Islet precursor cell (in vitro differentiated cells): ENCODE data around the gene AKR7A2.
A peak's percentile ranks its signal among the peaks of the same experiment; 100 is the strongest.
"Not testable (repeated sequence)": the region's sequence is repeated elsewhere in the genome, so short reads cannot be mapped to it uniquely, and the experiment has no call there.

ENCODE experiments used
- DNase-seq: peaks from one replicate; pipeline ENCODE4 v3.0.0-alpha.2; 2018

AKR7A2 gene

GRCh38 chr1:19324665-19324990 is 12.7 kb upstream of the AKR7A2 start:
- DNase-seq = peak; percentile 45

DNA sequence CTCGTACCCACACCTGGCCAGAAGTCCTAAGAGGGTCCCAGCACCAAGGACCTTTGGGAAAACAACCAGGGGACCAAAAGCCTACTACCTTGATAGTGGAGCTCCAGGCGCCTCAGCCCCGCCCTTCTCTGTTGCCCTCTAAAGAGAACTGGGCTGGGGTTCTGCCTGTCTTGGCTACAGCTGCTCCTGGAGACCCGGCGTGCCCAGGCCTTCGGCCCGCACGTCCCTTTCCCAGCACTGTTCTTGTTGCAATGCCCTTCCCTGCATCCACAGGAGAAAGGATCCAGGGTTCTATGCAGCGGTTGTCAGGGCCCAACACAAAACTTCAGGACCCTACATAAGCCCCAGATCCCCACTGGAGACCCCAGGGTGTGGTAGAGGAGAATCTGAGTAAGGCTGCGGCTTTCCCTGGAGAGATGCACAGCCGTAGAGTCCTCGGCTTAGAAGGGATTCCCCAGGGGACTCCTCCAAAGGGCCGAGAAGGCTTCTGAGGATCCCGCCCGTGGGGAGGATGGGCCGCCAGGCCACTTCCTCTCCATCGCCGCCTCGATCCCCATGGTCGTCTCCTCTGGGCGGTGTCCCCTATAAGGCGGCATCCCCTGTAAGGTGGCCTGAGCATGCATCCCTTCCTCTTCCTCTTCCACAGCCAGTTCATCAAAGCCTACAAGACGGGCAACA is 12.2 kb upstream of the AKR7A2 start:
- no peak for DNase-seq

GRCh38 chr1:19322481-19322880 is 10.5 kb upstream of the AKR7A2 start:
- DNase-seq = no peak

DNA sequence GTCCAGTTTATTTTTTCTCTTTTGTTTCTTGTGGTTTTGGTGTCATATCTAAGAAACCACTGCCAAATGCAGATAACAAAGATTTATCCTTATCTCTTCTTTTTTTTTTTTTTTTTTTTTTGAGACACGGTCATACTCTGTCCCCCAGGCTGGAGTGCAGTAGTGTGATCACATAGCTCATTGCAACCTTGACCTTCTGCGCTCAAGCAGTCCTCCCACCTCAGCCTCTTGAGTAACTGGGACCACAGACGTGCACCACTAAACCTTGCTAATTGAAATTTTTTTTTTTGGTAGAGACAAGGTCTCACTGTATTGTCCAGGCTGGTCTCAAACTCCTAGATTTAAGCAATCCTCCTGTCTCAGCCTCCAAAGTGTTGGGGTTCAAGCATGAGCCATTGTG is 9.1 kb upstream of the AKR7A2 start:
- no peak for DNase-seq

- DNase-seq = no peak
These were observed 7.3 kb upstream of the AKR7A2 start for GRCh38 chr1:19319196-19319595.

- DNase-seq = no peak
These were observed 5.4 kb upstream of the AKR7A2 start for GRCh38 chr1:19317126-19317910.

DNA sequence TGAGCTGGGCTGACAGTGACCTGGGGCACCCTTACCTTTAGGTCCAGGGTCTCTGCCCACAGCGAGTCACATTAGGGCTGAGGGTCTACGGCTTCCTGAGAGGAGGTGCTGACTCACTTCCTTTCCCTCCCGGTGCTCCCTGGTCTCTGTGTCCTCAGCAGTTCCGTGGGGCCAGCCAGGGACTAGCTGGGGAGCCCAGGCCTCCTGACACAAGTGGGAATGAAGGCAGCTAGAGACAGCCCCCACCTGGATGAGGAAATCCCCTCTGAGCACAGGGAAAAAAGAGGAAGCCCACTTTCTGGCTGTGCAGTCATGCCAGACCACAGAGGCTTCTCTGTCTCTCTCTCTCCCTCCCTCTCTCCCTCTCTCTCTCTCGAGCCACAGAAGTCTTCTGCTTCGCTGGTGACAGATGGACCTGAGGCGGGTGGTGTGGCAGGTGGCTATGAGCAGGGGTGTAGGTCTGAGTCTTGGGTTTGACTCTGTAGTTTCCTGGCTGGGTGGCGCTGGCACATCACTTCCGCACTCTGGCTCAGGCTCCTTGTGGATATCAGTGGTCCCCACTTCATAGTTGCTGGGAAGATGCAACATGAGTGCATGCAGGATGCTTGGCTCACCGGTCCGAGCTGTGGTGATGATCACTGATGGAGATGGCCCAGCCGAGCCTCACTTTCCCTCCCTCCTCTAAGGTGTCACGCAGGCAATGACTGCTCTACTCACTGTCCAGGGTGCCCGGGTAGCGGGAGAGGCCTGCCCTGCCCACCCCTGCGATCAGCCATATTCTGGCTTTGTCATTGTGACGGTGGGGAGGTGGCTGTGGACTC is 3.6 kb upstream of the AKR7A2 start:
- peak; percentile 84 for DNase-seq

DNA sequence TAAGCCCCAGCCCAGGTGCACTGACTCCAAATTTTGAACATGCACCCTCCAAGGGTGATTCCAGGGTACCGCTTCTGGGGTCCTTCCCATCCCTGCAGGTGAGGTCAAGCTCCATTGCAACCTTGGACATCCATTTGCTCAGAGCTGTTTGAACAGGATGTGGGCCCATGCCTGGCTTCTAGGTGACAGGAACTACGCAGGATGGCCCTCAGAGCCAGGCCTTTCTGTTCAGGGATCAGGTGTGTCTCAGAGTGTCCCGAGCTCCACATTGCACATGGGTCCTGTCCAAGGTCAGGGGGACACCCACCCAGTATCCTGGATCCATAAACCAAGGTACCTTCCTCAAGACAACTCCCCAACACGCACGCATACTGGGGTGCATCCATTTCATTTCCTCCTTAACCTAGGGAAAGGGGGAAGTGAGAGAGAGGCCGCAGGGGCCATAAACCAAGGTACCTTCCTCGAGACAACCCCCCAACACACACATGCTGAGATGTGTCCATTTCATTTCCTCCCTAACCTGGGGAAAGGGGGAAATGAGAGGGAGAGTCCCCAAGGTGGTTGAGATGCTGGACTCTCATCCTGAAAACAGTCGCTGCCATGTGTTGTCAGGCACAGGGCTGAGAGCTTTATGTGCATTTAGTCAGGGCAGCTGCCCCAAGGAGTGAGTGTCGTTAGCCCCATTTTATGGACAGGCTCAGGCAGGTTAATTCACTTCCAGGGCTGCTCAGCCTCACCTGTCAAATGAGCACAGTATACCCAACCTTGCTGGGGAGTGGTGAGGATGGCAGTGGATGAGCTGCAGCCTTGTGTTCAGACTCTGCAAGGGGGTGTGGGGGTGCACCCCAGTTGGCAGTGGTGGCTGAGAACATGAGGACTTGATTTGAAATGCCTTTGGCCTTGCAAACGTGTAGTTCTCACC is 2.3 kb upstream of the AKR7A2 start:
- DNase-seq = peak; percentile 48

GRCh38 chr1:19313636-19313959 is 1.7 kb upstream of the AKR7A2 start:
- peak; percentile 43 for DNase-seq

GRCh38 chr1:19312782-19313635 is 1.1 kb upstream of the AKR7A2 start:
- DNase-seq = no peak

DNA sequence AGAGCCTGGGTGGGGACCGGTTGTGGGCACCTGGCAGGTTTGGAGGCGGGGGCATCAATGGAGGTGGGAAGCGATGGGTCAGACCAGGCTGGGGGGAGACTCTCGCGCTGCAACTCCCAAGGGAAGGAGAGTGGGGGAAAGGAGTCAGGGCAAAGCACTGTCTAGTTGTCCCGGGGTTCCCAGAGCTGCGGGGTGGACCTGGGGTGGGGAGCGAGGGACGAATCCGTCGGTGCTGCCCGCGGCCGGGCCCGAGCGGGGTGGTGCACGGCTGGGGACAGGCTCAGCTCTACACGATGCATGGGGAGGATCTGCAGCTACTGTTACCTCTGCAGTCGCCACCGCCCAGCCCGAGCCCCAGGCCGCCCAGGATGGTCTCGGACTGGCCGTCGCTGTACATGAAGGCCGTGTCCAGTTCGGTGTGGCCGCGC is 427 bp downstream of the AKR7A2 start:
- peak; percentile 65 for DNase-seq

- peak; percentile 34 for DNase-seq
These were observed 1.0 kb downstream of the AKR7A2 start for GRCh38 chr1:19310720-19311502.

DNA sequence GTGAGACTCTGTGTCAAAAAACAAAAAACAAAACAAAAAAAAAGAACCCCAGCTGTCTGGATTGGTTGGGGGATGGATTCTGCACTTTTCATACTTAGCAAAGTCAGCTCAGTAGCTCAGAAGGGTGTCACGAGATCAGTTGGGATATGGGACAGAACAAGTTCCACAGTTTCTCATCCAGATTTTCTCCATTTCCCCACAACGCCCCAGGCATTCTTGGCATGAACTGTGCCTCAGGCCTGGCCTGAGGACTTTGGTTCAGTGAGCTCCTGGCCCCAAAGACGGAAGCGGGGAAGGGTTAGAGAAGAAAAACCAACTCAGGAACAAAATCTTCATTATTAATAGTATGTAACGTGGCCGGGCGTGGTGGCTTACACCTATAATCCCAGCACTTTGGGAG is 1.9 kb downstream of the AKR7A2 start:
- peak; percentile 4 for DNase-seq

GRCh38 chr1:19309123-19309813 is 2.7 kb downstream of the AKR7A2 start:
- peak; percentile 0 for DNase-seq

GRCh38 chr1:19308509-19308907 is 3.4 kb downstream of the AKR7A2 start:
- peak; percentile 22 for DNase-seq

DNA sequence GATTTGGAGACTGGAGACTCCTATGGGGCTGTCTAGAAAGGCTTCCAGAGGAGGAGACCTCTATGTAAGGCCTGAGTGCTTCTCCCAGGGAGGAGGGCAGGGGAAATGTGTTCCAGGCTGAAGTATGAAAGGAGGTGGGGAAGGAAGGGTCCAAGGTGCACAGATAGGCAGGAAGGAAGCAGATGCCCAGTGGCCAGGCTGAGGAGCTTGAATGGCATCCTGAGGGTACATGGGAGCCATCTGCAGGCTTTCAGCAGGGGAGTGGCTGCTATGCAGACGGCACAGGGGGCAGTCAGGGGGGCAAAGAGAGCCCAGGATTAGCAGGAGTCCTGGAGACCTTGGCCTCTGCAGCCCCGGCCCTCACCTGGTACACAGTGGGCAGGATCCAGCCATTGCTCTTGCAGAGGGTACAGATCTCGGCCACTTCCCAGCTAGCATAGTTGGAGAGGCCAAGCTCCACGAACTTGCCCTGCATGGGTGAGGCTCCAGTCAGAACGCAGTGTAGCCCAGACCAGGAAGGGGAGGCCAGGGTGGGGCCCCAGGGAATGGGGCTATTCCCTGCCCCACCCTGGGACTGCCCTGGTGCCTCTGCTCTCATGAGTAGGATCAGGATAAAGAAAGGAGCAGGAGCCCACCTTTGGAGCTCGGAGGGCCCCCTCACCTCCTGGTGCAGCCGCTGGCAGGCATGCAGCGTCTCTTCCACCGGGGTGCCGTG is 4.0 kb downstream of the AKR7A2 start:
- no peak for DNase-seq

GRCh38 chr1:19306941-19307340 is 5.0 kb downstream of the AKR7A2 start:
- DNase-seq = no peak

DNA sequence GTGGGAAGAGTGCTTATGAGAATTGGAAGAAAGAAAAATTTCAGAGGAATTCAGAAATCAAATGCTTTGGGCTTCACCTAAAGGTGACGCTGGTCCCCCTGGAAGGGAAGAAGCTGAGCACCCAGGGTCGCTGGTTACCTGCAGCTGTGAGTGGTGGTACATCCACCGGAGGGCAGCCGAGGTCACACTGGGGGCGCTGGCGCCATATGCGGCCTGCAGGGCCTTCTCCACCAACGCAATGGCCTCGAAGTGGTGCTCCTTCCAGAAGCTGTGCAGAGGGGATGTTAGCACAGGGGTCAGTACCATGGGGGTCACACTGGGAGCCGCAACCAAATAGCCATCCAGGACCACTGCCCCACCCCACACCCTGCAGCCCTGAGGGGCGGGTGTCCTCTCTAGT is 6.1 kb downstream of the AKR7A2 start:
- no peak for DNase-seq

GRCh38 chr1:19304081-19304480 is 7.9 kb downstream of the AKR7A2 start:
- not testable (repeated sequence) for DNase-seq

DNA sequence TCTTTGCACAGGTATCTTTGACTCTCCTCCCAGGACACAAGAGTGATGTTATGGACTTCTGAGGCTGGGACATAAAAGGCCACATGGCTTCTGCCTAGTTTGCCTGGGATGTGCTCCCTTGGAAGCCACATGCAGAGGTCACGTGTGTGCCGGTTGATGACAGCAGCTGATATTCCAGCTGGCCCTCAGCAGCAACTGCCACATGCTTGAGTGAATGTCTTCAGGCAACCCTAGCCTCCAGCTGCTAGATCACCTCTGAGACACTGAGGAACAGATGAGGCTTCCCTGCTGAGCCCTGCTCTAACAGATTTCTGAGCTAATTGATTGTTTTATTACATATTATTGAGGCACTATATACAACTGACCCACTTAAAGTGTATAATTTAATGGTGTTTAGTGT is 11.7 kb downstream of the AKR7A2 start:
- DNase-seq = no peak
